ENCODE measurements around the gene HCST.

DNA sequence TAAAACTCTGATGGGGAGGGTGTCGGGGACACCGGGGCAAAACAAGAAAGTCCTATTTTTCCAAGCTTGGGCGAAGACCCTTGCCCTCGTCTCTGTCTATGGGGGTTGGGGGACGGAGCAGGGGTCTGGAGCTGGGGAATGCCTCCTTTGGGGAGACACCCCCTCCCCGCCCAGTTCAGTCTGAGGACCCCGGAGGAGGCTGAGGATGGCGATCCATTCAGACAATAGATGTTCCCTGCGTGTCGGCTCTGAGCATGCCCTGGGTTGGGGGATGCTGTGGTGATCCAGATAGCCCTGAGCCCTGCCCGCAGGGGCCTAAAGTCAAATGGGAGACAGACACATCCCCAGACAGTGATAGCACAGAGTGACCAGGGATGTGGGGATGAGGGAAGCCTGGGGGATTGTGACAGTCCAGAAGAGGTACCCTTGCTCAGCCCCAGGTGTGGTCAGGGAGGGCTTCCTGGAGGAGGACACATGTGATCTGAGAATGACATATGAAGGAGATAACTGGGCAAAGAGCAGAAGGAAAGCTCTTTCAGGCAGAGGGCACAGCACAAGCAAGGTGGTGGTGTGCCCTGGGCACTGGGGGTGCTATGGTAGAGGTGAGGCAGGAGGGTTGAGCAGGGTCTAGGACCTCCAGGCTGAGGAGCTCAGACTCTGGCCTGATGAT is 42.9 kb downstream of the HCST start:
- TF ChIP-seq GATA2 (IDR thresholded peaks at IDR 0.05; ENCODE audit: low read depth, low read length) = no peak
- no peak for TF ChIP-seq GATA3 (IDR thresholded peaks at IDR 0.05; ENCODE audit: low read depth, low read length)

Measured in SH-SY5Y (cell line).